ENCODE results near the gene SORD.

SORD gene

DNA sequence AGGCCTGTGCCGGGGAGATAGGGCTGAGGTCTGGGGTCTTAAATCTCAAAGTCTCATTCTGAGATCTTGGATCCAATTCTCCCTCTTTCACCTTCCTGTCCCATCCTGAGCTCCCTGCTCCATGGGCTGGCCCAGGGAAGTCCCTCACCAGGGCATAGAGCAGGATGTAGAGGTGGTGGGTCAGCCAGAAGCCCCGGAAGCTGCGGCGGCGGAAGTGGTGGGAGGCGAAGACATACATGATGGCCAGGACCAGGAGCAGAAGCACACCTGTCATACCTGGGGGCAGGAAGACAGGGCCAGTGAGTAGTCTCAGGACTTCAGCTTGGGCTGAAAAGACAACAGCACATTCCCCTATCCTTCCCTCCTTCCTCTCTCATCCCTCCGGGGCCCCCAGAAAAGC, 74.5 kb downstream of the SORD start:
- H4K20me1 ChIP-seq (ENCODE audit: insufficient read depth, low read length), result no peaks in the 10 kb centered on the region
- ATAC-seq (ENCODE audit: insufficient read depth, low read depth) (no peak), DNase-seq (no peak)
- H3K4me3 ChIP-seq (ENCODE audit: low read depth in 1 of 2, low read length in 2 of 2), result no peak overlapping the region
- no peaks in the 10 kb centered on the region for H3K36me3 ChIP-seq (ENCODE audit: insufficient read depth, low read length)
- no peaks in the 10 kb centered on the region for H3K79me2 ChIP-seq (ENCODE audit: insufficient read depth, low read length)
- no peaks in the 10 kb centered on the region for H3K27me3 ChIP-seq (ENCODE audit: insufficient read depth, low read length, poor library complexity)
- H3K4me2 ChIP-seq (ENCODE audit: insufficient read depth, low read length), result no peak overlapping the region
- H3K9me3 ChIP-seq (ENCODE audit: insufficient read depth, low read length, severe bottlenecking), result no peaks in the 10 kb centered on the region
- H3K27ac ChIP-seq (ENCODE audit: low read length), result no peak overlapping the region
- no peak overlapping the region for H2AFZ ChIP-seq (ENCODE audit: low read depth, low read length)
- TF ChIP-seq, protein P1, sequence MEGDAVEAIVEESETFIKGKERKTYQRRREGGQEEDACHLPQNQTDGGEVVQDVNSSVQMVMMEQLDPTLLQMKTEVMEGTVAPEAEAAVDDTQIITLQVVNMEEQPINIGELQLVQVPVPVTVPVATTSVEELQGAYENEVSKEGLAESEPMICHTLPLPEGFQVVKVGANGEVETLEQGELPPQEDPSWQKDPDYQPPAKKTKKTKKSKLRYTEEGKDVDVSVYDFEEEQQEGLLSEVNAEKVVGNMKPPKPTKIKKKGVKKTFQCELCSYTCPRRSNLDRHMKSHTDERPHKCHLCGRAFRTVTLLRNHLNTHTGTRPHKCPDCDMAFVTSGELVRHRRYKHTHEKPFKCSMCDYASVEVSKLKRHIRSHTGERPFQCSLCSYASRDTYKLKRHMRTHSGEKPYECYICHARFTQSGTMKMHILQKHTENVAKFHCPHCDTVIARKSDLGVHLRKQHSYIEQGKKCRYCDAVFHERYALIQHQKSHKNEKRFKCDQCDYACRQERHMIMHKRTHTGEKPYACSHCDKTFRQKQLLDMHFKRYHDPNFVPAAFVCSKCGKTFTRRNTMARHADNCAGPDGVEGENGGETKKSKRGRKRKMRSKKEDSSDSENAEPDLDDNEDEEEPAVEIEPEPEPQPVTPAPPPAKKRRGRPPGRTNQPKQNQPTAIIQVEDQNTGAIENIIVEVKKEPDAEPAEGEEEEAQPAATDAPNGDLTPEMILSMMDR (IDR thresholded peaks at IDR 0.05; ENCODE audit: borderline replicate concordance, extremely low read depth, low read length, poor library complexity, severe bottlenecking), result no peak
- no peak for TF ChIP-seq EZH2 (IDR thresholded peaks at IDR 0.05; ENCODE audit: borderline replicate concordance, low read depth, low read length, severe bottlenecking)
- H3K4me1 ChIP-seq (ENCODE audit: insufficient read depth, low read length), result no peaks in the 10 kb centered on the region
- H3K9ac ChIP-seq (ENCODE audit: low read depth, low read length), result no peak overlapping the region

GRCh38 chr15:45099549-45100165, 76.7 kb downstream of the SORD start:
- no peak overlapping the region for H2AFZ ChIP-seq (ENCODE audit: low read depth, low read length)
- H3K4me2 ChIP-seq (ENCODE audit: insufficient read depth, low read length), result no peak overlapping the region
- no peak overlapping the region for H3K4me3 ChIP-seq (ENCODE audit: low read depth in 1 of 2, low read length in 2 of 2)
- H3K27me3 ChIP-seq (ENCODE audit: insufficient read depth, low read length, poor library complexity), result peaks cover 4% of the 10 kb centered on the region
- no peak overlapping the region for H3K9ac ChIP-seq (ENCODE audit: low read depth, low read length)
- no peaks in the 10 kb centered on the region for H4K20me1 ChIP-seq (ENCODE audit: insufficient read depth, low read length)
- TF ChIP-seq, protein P1 (IDR thresholded peaks at IDR 0.05; ENCODE audit: borderline replicate concordance, extremely low read depth, low read length, poor library complexity, severe bottlenecking), result no peak
- TF ChIP-seq EZH2 (IDR thresholded peaks at IDR 0.05; ENCODE audit: borderline replicate concordance, low read depth, low read length, severe bottlenecking), result no peak
- ATAC-seq (ENCODE audit: insufficient read depth, low read depth) (no peak), DNase-seq (no peak)
- H3K36me3 ChIP-seq (ENCODE audit: insufficient read depth, low read length), result no peaks in the 10 kb centered on the region
- H3K79me2 ChIP-seq (ENCODE audit: insufficient read depth, low read length), result no peaks in the 10 kb centered on the region
- no peaks in the 10 kb centered on the region for H3K4me1 ChIP-seq (ENCODE audit: insufficient read depth, low read length)
- H3K9me3 ChIP-seq (ENCODE audit: insufficient read depth, low read length, severe bottlenecking), result no peaks in the 10 kb centered on the region
- no peak overlapping the region for H3K27ac ChIP-seq (ENCODE audit: low read length)

DNA sequence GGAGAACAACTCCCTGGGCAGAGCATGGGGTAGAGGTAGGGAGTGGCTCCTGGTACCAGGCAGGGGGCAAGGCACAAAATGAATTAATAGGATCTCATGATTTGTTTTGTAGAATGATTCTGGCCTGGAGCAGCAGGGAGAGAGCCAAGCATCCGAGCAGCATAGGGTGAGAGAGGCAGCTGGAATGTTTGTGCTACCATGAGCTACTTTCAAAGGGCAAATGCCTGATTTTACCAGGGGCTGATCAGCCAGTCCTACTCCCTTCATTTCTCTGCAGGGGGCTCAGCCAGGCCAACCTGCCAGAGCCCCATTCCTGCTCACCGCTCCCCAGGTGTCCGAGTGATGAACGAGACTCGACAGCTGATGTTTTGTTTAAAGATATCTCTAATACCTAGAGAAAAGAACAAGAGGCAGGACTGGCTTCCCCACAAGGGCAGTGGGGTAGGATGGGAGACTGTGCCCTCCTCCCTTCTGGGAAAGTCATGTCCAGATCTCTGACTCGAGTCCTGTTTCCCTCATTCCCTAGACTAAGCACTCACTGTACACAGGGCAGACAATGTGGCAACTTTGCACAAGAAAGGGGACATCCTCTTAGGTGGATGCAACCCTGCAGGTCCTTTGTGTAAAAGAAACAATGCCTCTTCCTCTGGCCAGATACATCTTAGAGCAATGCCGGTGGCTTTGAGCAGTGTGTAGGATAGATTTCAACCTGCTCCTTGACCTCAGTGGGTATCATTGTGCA, 78.1 kb downstream of the SORD start:
- Histone ChIP-seq H3K4me3 (ENCODE audit: low read depth in 1 of 2, low read length in 2 of 2) (no peak overlapping the region), H3K79me2 (ENCODE audit: insufficient read depth, low read length) (no peaks in the 10 kb centered on the region), H3K27me3 (ENCODE audit: insufficient read depth, low read length, poor library complexity) (peaks cover 4% of the 10 kb centered on the region), H4K20me1 (ENCODE audit: insufficient read depth, low read length) (no peaks in the 10 kb centered on the region), H3K36me3 (ENCODE audit: insufficient read depth, low read length) (no peaks in the 10 kb centered on the region), H3K27ac (ENCODE audit: low read length) (no peak overlapping the region), H3K4me2 (ENCODE audit: insufficient read depth, low read length) (no peak overlapping the region), H3K4me1 (ENCODE audit: insufficient read depth, low read length) (no peaks in the 10 kb centered on the region), H3K9me3 (ENCODE audit: insufficient read depth, low read length, severe bottlenecking) (no peaks in the 10 kb centered on the region), H2AFZ (ENCODE audit: low read depth, low read length) (no peak overlapping the region), H3K9ac (ENCODE audit: low read depth, low read length) (no peak overlapping the region)
- DNase-seq, result no peak
- ATAC-seq (ENCODE audit: insufficient read depth, low read depth), result no peak
- no peak for TF ChIP-seq EZH2 (IDR thresholded peaks at IDR 0.05; ENCODE audit: borderline replicate concordance, low read depth, low read length, severe bottlenecking)
- TF ChIP-seq, protein P1 (IDR thresholded peaks at IDR 0.05; ENCODE audit: borderline replicate concordance, extremely low read depth, low read length, poor library complexity, severe bottlenecking), result no peak
